IMR-90 (cell line): ENCODE measurements around the gene OMG. TPM values are rescaled to one million over a fixed set of nuclear protein-coding genes. Genes with fewer than 3 reads are reported as not detected.

Source experiments
- ATAC-seq: fragments of 200-7000 bp; cut with Tn5 transposase; 2 replicates; pipeline ENCODE4 v1.9.1; 2020; ENCODE audit warnings: low read depth, mild to moderate bottlenecking, moderate library complexity
- BruUV-seq: library from RNA; stranded (reverse); fragments of 400-500 nt; replicated peaks from 2 replicates; lab custom pipeline; 2021; lab: Mats Ljungman, UMichigan
- CTCF ChIA-PET: fragments of 300-600 bp; formaldehyde crosslinking; extraction: SDS; loops from one replicate; lab custom pipeline; 2021; ENCODE audit warnings: antibody characterized with exemption; lab: Yijun Ruan, JAX
- POLR2A ChIA-PET: fragments of 300-600 bp; sonication (Branson Sonifier 250); formaldehyde crosslinking; loops from one replicate; lab custom pipeline; 2022; ENCODE audit warnings: antibody characterized with exemption; ENCODE audit not compliant: unreplicated experiment; lab: Charles Lee
- DNase-seq: peaks from one replicate; pipeline ENCODE4 v3.0.0; 2013
- H2AFZ ChIP-seq: replicated peaks from 2 replicates; pipeline ENCODE3; 2013; ENCODE audit warnings: low read length, mild to moderate bottlenecking; ENCODE audit not compliant: poor library complexity
- H2AK5ac ChIP-seq: 2 replicates; pipeline ENCODE4 v1.6.1; 2013; ENCODE audit warnings: low read depth, low read length, inconsistent platforms
- H2AK9ac ChIP-seq: replicated peaks from 2 replicates; pipeline ENCODE3; 2013; ENCODE audit warnings: mild to moderate bottlenecking, low read depth, low read length, moderate library complexity; ENCODE audit not compliant: poor library complexity
- H2BK120ac ChIP-seq: 2 replicates; pipeline ENCODE4 v1.6.1; 2013; ENCODE audit warnings: low read depth, low read length, inconsistent platforms
- H2BK15ac ChIP-seq: 3 replicates; pipeline ENCODE4 v1.6.1; 2013; ENCODE audit warnings: low read depth, low read length, inconsistent platforms
- H2BK20ac ChIP-seq: 2 replicates; pipeline ENCODE4 v1.6.1; 2013; ENCODE audit warnings: low read depth, mild to moderate bottlenecking, inconsistent platforms, low read length, moderate library complexity
- H2BK5ac ChIP-seq: 2 replicates; pipeline ENCODE4 v1.6.1; 2013; ENCODE audit warnings: mild to moderate bottlenecking, low read depth, low read length, inconsistent platforms; ENCODE audit not compliant: poor library complexity, severe bottlenecking
- H3K14ac ChIP-seq: replicated peaks from 2 replicates; pipeline ENCODE4 v1.6.1; 2013; ENCODE audit warnings: low read depth, low read length, inconsistent platforms
- H3K18ac ChIP-seq: 2 replicates; pipeline ENCODE4 v1.6.1; 2013; ENCODE audit warnings: low read depth, low read length, control low read depth
- H3K23ac ChIP-seq: 2 replicates; pipeline ENCODE4 v1.6.1; 2013; ENCODE audit warnings: low read depth, low read length, inconsistent platforms
- H3K27ac ChIP-seq: 2 replicates; pipeline ENCODE4 v1.5.1; 2013; ENCODE audit warnings: mild to moderate bottlenecking, control low read depth, low read length; ENCODE audit not compliant: insufficient read depth
- H3K27me3 ChIP-seq: 2 replicates; pipeline ENCODE4 v1.6.1; 2013; ENCODE audit warnings: low read length; ENCODE audit not compliant: control insufficient read depth, insufficient read depth
- H3K36me3 ChIP-seq: 2 replicates; pipeline ENCODE4 v1.6.1; 2013; ENCODE audit warnings: low read length, mixed read lengths; ENCODE audit not compliant: control insufficient read depth, insufficient read depth
- H3K4ac ChIP-seq: 2 replicates; pipeline ENCODE4 v1.6.1; 2013; ENCODE audit warnings: low read depth, low read length, inconsistent platforms
- H3K4me1 ChIP-seq: 2 replicates; pipeline ENCODE4 v1.6.1; 2013; ENCODE audit warnings: low read length, mixed read lengths; ENCODE audit not compliant: control insufficient read depth, insufficient read depth
- H3K4me2 ChIP-seq: 2 replicates; pipeline ENCODE4 v1.6.1; 2013; ENCODE audit warnings: low read depth, mild to moderate bottlenecking, control low read depth, low read length, moderate library complexity
- H3K4me3 ChIP-seq: 2 replicates; pipeline ENCODE4 v1.5.1; 2013; ENCODE audit warnings: low read depth, mild to moderate bottlenecking, control low read depth, low read length, moderate library complexity; ENCODE audit not compliant: insufficient read depth
- H3K56ac ChIP-seq: 2 replicates; pipeline ENCODE4 v1.6.1; 2013; ENCODE audit warnings: low read length, inconsistent platforms; ENCODE audit not compliant: insufficient read depth; ENCODE audit errors: extremely low read depth
- H3K79me1 ChIP-seq, 2 experiments: 2 replicates each; pipeline ENCODE4 v1.6.1; 2013; ENCODE audit warnings: low read length in 2 of 2, inconsistent platforms in 1 of 2, low read depth in 1 of 2
- H3K9ac ChIP-seq: 2 replicates; pipeline ENCODE4 v1.6.1; 2013; ENCODE audit warnings: low read depth, low read length, control low read depth
- H3K9me1 ChIP-seq: 2 replicates; pipeline ENCODE4 v1.6.1; 2013; ENCODE audit warnings: low read length, inconsistent platforms; ENCODE audit not compliant: insufficient read depth
- H3K9me3 ChIP-seq: 2 replicates; pipeline ENCODE4 v1.6.1; 2013; ENCODE audit warnings: low read length; ENCODE audit not compliant: control insufficient read depth, insufficient read depth
- H4K20me1 ChIP-seq: 2 replicates; pipeline ENCODE4 v1.6.1; 2013; ENCODE audit warnings: low read length, inconsistent platforms; ENCODE audit not compliant: insufficient read depth
- H4K5ac ChIP-seq: 2 replicates; pipeline ENCODE4 v1.6.1; 2013; ENCODE audit warnings: mild to moderate bottlenecking, low read depth, low read length, control low read depth
- H4K8ac ChIP-seq, 2 experiments: 2 replicates each; pipeline ENCODE4 v1.6.1; 2013; ENCODE audit warnings: low read depth in 2 of 2, low read length in 2 of 2, control low read depth in 1 of 2, inconsistent platforms in 1 of 2
- H4K91ac ChIP-seq: 2 replicates; pipeline ENCODE4 v1.6.1; 2013; ENCODE audit warnings: low read depth, low read length, inconsistent platforms; ENCODE audit not compliant: insufficient read depth
- CEBPB ChIP-seq: IDR thresholded peaks from 2 replicates; pipeline ENCODE4 v1.6.1; 2012; ENCODE audit warnings: low read depth, low read length, improper control_type of control experiment
- CHD1 ChIP-seq: IDR thresholded peaks from 2 replicates; pipeline ENCODE4 v1.6.1; 2012; ENCODE audit warnings: low read depth, low read length, improper control_type of control experiment
- FOS ChIP-seq: fragments of 150-350 bp; IDR thresholded peaks from 2 replicates; pipeline ENCODE4 v1.6.1; 2016; ENCODE audit warnings: low read depth, low read length
- MAFK ChIP-seq: IDR thresholded peaks from 2 replicates; pipeline ENCODE4 v1.6.1; 2012; ENCODE audit warnings: low read depth, low read length, improper control_type of control experiment
- MAZ ChIP-seq: IDR thresholded peaks from 2 replicates; pipeline ENCODE4 v1.6.1; 2012; ENCODE audit warnings: low read depth, mild to moderate bottlenecking, low read length, improper control_type of control experiment, moderate library complexity, borderline replicate concordance
- NFE2L2 ChIP-seq: fragments of 150-350 bp; IDR thresholded peaks from 2 replicates; pipeline ENCODE4 v1.6.1; 2016; ENCODE audit warnings: low read depth, mild to moderate bottlenecking, low read length
- RAD21 ChIP-seq: IDR thresholded peaks from 2 replicates; pipeline ENCODE4 v1.6.1; 2012; ENCODE audit warnings: low read length, improper control_type of control experiment
- RCOR1 ChIP-seq: IDR thresholded peaks from 2 replicates; pipeline ENCODE4 v1.6.1; 2012; ENCODE audit warnings: mild to moderate bottlenecking, low read length, improper control_type of control experiment; ENCODE audit not compliant: insufficient replicate concordance
- SMC3 ChIP-seq: fragments of 150-350 bp; IDR thresholded peaks from 2 replicates; pipeline ENCODE4 v1.6.1; 2016; ENCODE audit warnings: low read depth, mild to moderate bottlenecking, antibody characterized with exemption, low read length, moderate library complexity
- WGBS, 2 experiments: methylation state at CpG; one replicate each; pipeline versions ENCODE4 v1.1.5 to v1.1.7; 2013; ENCODE audit warnings: missing lambda C conversion rate in 2 of 2; ENCODE audit not compliant: insufficient read length in 1 of 2; ENCODE audit errors: extremely low coverage in 2 of 2; 5-methylcytosine and 5-hydroxymethylcytosine counted together
- dilution Hi-C: fragments of 300-500 bp; cut with HindIII; formaldehyde crosslinking; loops from one replicate; pipeline ENCODE4 v1.14.3; 2018; ENCODE audit warnings: low sequenced_read_pairs; ENCODE audit not compliant: unreplicated experiment
- in situ Hi-C: fragments of 300-500 bp; cut with MboI; formaldehyde crosslinking; loops from 3 replicates; pipeline ENCODE4 v1.14.3; 2019; ENCODE audit warnings: low sequenced_read_pairs, inconsistent platforms, mixed read lengths
- intact Hi-C: fragments of 100-400 bp; cut with micrococcal nuclease; formaldehyde crosslinking; loops from 2 replicates; pipeline ENCODE4 v1.10.0; 2022
- polyA plus RNA-seq, 3 experiments: library from polyadenylated mRNA; depleted of rRNA; stranded (reverse); fragments of >200 nt; gene quantifications; 2 replicates each; pipeline ENCODE4 v1.2.3, GENCODE V29; 2012; ENCODE audit warnings: low replicate concordance in 1 of 3
- total RNA-seq: library from RNA; depleted of rRNA; stranded (reverse); fragments of >200 nt; gene quantifications from 2 replicates; pipeline ENCODE4 v1.2.3, GENCODE V29; 2012

Gene OMG
- total and polyA plus RNA-seq, 2 of the 4 experiments (the other 2 are of a cell fraction) = 0.18 TPM; not detected in 1

DNA sequence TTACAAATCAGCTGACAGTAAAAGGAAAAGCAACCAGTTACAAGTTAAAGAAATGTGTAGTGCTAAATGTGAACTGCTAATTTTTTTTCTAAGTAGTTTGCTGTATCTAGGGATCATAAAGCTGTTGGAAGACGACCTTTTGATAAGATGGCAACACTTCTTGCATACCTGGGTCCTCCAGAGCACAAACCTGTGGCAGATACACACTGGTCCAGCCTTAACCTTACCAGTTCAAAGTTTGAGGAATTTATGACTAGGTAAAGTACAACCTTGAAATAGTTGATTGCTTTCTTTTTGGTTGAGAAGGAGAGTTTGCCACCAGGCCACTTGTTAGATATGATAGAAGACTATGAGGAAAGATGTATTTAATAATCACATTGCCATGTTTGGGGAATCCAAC is 35.4 kb downstream of the OMG start:
- POLR2A ChIA-PET = no interaction called here
- 67% methylated on average over 1 of the region's 1 CpG; no CpG with 5 or more reads in 1 of the 2 experiments for WGBS, 2 experiments
- ATAC-seq = no peak

More for the DNA sequence above, 35.4 kb downstream of the OMG start:
- H3K4me2 ChIP-seq = no peak overlapping the region
- H4K5ac ChIP-seq = no peak overlapping the region
- H3K27ac ChIP-seq = no peak overlapping the region
- no peaks in the 10 kb centered on the region; a peak in 2 of 4 replicates for H3K79me1 ChIP-seq
- TF ChIP-seq RAD21 = no peak
- TF ChIP-seq MAZ = no peak
- TF ChIP-seq SMC3 = no peak
- no peak for TF ChIP-seq MAFK
- TF ChIP-seq RCOR1 = no peak
- no peak for TF ChIP-seq CEBPB
- TF ChIP-seq FOS = no peak
- no peak for TF ChIP-seq CHD1
- no peak for TF ChIP-seq NFE2L2
- H2BK5ac ChIP-seq = no peak overlapping the region
- no peak overlapping the region for H4K91ac ChIP-seq
- in situ Hi-C loops (no loop called here), intact Hi-C loops (no loop called here), dilution Hi-C loops (no loop called here)
- H3K9me1 ChIP-seq = peaks cover 2% of the 10 kb centered on the region; the same call in 1 of the 2 replicates
- no peaks in the 10 kb centered on the region for H3K9me3 ChIP-seq
- no peaks in the 10 kb centered on the region for H3K4me1 ChIP-seq
- no peak overlapping the region for H2AFZ ChIP-seq
- H3K36me3 ChIP-seq = peaks cover 13% of the 10 kb centered on the region
- H3K23ac ChIP-seq = no peak overlapping the region
- H4K20me1 ChIP-seq = no peaks in the 10 kb centered on the region
- H2AK5ac ChIP-seq = no peak overlapping the region
- no peak overlapping the region for H2AK9ac ChIP-seq
- H3K4ac ChIP-seq = no peak overlapping the region
- H3K18ac ChIP-seq = no peak overlapping the region
- no TSS peak for BruUV-seq
- H3K4me3 ChIP-seq = no peak overlapping the region
- DNase-seq = no peak
- H3K27me3 ChIP-seq = no peaks in the 10 kb centered on the region
- H2BK15ac ChIP-seq = no peak overlapping the region
- no peak overlapping the region for H3K14ac ChIP-seq
- H3K9ac ChIP-seq = no peak overlapping the region
- CTCF ChIA-PET = interaction anchor here (0.6 kb wide), 1 partner anchor 9 kb away, joined by 3 read pairs; no protein-coding TSS in a partner anchor
- H4K8ac ChIP-seq = no peak overlapping the region
- no peak overlapping the region for H3K56ac ChIP-seq
- no peak overlapping the region for H2BK120ac ChIP-seq
- H2BK20ac ChIP-seq = no peak overlapping the region
